A549 treated with CpdA at 1 μM for 4 hours (cell line): ENCODE results near the gene KIF3B. TPM values are rescaled to one million over a fixed set of nuclear protein-coding genes. Genes with fewer than 3 reads are reported as not detected.

Experiments used
- total RNA-seq: library from RNA; stranded (reverse); fragments of 200-300 nt; extraction: Qiagen RNA extraction; gene quantifications from 5 replicates; pipeline ENCODE4 v1.2.3, GENCODE V29; 2022; ENCODE audit warnings: low read depth

Gene KIF3B
- 23.0 to 27.7 TPM (median 25.7 TPM) in 5 replicates for total RNA-seq

GRCh38 chr20:32277361-32278198 lies at the start of gene KIF3B:
Gene KIF3B, plus strand, starts transcription at chr20:32277651. Its CDS starts 32,127 bp downstream, at chr20:32309778.

GRCh38 chr20:32357869-32358631 lies 80.6 kb downstream of the KIF3B start, which contains the start of gene ASXL1:
Gene ASXL1, plus strand, starts transcription at chr20:32358331. Its CDS starts 445 bp downstream, at chr20:32358776.

Other genes starting within 250 kb of the KIF3B start
- gene HCK, start 225.4 kb upstream of the KIF3B start, total RNA-seq, result 0.06 to 0.14 TPM (median 0.10 TPM) in 4 of 5 replicates, not detected in the other
- gene TM9SF4, start 167.9 kb upstream of the KIF3B start, total RNA-seq, result 36.5 to 40.8 TPM (median 38.8 TPM) in 5 replicates
- gene PLAGL2, start 69.9 kb upstream of the KIF3B start, total RNA-seq, result 11.9 to 13.8 TPM (median 13.0 TPM) in 5 replicates
- 37.9 to 46.1 TPM (median 40.2 TPM) in 5 replicates for gene POFUT1, start 69.8 kb upstream of the KIF3B start, total RNA-seq
- gene ASXL1, start 80.7 kb downstream of the KIF3B start, total RNA-seq, result 31.2 to 34.3 TPM (median 32.1 TPM) in 5 replicates